T-helper 1 cell (primary cell): ENCODE data around the gene AXIN1.

Experiments
- DNase-seq, 5 donors: peaks; one replicate each; pipeline ENCODE4 v3.0.0-alpha.2; 2012 to 2020

AXIN1 gene

DNA sequence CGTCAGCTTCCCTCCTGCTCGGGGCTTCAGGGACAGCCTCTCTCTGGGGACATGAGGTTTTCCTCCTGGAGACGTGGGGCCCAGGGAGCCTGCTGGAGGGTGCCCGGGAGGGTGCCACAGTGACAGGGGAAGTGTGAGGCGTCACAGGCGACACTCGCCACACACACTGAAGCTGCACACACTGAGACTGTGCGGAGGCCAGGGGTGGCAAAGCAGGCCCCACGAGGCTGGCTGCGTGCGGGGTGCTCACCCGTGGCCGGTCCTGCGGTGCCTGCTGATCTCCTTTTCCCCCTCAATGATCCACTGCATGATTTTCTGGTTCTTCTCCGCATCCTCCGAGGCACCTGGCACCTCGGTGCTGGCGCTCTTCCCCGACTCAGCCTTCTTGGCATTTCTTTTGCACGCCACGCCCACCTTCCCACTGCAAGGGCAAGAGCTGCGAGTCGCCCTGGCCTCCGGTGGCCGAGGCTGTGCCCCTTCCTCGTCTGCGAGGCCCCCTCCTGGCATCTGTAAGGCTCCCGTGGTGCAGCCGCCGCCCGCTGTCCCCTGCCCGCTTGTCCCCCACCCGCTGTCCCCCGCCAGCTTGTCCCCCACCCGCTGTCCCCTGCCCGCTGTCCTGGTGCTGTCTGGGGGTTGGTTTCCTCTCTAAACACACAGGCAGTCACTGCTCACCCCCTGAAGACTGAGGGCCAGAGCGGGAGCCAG is 55.6 kb downstream of the AXIN1 start:
- DNase-seq, result no peak

DNA sequence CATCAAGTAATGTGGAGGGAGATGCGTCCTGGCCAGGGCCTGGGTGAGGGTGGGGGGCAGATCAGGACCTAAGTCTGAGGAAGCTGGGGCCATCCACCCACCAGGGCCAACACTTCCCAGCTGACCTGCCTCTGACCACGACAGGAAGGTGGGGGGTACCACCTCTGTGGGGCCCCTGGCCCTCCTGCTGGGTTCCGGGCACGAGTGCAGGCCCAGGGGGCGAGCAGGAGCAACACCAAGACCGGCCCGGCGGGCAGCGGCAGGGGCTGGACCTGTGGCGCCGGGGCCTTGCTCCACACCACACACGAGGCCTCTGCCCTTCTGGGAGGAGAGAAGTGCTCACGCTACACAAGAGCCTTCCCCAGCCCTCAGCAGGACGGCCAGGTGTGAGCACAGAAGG is 56.2 kb downstream of the AXIN1 start:
- no peak for DNase-seq

DNA sequence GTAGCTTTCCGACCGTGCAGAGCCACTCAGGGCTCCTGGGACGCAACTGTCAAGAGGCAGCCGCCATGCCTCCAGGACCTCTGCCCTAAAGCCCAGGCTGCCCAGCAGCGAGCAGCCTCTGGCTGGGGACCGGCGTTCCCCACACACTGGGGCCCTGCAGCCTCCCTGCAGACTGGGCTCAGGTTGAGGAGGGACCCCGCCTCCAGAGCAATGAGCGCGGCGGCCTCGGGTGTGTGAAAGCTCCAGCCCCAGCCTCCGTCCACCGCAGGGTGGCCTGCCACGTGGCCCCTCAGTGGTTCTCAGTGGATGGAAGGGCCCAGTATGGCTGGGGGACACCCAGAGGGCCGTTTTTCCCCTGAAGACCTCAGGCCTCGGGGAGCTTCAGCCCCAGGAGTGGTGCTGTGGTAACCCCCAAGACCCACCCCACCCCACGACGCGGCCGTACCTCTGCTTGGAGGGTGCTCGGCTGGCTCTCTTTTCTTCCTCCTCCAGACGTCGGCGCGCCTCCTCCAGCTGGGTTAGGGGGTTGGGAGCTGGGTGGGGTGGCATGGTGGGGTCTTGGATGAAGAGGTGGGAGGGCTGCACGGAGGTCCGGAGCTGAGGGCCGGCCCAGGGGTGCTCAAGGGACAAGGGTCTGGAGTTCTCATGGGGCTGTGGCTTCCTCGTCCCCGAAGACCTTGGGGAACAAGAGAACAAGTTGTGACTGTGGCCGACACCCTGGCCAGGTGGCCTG is 59.3 kb downstream of the AXIN1 start:
- no peak for DNase-seq

DNA sequence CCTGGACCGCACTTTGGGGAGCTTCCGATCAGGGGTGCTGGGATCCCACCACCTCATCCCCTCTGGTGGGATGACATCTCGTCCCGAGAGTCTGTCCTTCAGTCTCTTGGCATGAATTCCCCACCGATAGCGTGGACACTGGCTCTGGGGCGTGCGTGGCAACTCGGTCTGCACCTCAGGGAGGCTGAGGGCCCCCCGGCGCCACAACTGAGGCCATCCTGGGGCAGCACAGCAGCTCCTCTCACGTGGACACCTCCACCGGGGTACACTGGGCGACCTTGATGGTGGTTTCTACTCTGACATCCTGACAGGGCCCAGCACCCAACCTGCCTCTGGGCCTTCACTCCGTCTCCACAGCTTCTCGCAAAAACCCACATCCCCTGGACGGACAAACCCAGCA is 61.0 kb downstream of the AXIN1 start:
- DNase-seq, result no peak

- DNase-seq, result no peak
Observed at GRCh38 chr16:290681-291405, 61.7 kb downstream of the AXIN1 start.

DNA sequence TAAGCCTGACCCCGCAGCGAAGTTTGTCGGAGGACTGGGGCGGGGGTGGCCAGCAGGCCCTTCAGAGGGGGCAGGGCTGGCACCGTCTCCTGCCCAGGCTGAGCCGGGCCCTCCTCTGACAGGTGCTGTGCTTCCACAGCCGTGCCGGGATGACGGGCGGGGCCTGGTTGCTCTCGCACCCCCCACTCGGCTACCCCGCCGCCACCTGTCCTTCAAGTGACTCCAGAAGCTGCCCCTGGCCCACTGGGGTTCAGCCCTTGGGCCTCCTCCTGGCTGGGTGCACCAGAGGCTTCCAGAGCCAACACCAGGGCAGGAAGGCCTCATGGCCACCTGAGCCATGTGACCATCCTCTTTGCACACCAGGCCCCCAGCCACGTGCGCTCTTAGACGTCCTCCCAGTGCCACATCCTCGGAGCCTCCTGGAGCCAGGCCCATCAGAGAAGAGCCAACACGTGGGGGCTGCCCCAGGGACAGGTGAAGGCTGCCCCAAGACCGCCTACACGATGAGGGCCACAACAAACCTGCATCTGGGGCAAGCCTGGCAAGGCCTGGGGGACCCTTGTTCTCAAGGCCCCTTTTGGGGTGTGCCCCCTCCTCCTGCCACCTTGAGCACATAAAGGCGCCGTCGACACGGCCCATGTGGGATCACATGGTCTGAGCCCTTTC is 62.4 kb downstream of the AXIN1 start:
- DNase-seq, result no peak

DNA sequence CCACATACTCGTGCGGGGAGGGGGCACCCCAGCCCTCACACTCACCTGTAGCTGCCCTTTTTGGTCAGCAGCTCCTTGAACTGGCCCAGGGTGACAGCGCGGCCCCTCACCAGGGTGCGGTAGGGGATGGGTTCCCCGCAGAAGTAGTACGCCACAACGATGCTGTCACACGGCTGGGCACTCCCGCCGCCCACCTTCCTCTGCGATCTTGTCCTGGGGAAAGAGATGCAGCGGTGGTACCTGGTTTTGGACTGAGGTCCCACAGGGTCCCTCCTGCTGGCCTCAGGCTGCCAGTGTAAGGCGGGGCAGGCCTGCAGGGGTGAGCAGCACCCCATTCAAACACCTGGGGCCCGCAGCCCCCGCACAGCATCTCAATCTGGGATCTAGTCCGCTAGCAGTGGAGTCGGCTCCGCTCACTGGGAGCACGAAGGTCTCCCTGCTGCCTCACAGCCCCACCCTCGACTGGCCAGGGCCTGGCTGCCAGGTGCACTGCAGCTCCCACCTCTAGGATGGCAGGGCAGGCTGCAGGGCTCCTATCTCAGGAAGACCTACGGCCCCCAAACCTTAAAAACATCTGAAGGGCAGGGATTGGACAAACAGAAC is 63.0 kb downstream of the AXIN1 start:
- DNase-seq, result no peak

DNA sequence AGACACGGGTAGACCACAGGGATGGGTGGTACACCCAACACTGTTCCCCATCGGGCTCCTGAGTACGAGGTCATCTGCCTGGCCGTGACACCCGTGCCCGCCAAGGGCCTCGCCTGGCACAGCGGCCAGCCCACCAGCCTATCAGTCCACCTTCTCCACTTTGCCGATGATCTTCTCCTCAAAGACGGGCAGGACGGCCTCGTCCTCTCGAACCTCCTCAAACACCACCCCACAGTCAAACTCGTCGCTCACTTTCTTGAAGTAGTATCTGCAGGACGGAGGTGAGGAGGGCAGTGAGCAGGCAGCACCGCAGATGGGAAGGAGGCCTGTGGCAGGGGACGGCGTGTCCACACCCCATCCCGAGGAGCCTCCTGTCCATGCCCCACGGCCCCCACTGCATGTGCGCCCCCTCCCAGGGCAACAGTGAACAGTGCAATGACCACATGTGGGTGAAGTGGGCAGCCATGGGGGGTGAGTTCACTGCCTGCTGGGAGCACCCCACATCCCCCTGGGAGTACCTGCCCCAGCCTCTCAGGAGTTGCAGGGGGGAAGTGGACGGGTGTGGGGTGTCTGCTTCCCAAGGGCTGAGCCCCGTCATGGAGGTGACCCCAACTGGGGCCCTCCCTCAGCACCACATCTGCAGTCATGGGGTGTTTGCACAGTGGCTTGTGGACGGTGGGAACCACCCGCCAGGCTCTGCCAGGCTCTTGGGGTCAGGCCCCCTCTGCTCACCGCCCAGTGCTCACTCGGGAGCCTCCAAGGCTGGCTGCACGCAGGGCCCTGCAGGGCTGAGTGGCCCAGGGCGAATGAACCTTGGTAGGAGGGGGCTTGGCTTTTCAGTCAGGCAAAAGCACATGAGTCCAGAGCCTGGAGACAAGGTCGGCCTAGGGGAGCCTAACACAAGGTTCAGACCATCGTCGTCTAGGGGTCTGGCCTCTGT is 64.3 kb downstream of the AXIN1 start:
- no peak for DNase-seq

DNA sequence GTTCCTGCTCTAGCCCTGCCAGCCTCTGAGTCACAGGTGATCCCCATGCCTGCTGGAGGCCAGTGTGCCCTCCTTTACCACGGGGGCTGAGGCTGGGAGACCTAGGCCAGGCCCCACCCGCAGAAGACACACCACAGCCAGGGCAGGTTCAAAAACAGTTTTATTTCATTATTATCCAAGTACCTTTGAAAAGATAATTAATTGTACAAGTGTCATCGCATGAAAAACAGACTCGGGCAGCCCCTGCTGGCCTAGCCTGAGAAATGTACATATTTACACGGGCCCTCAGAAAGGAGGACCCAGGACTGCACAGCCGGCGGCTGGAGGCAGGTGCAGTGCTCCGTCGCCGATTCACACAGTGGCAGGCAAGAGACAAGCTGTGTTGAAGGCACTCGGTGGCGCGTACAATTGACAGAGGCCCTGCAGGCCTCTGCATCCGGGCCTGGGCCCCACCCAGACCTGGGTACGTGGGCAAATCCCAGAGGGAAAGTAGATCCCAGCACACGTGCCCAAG is 65.2 kb downstream of the AXIN1 start:
- DNase-seq, result no peak

DNA sequence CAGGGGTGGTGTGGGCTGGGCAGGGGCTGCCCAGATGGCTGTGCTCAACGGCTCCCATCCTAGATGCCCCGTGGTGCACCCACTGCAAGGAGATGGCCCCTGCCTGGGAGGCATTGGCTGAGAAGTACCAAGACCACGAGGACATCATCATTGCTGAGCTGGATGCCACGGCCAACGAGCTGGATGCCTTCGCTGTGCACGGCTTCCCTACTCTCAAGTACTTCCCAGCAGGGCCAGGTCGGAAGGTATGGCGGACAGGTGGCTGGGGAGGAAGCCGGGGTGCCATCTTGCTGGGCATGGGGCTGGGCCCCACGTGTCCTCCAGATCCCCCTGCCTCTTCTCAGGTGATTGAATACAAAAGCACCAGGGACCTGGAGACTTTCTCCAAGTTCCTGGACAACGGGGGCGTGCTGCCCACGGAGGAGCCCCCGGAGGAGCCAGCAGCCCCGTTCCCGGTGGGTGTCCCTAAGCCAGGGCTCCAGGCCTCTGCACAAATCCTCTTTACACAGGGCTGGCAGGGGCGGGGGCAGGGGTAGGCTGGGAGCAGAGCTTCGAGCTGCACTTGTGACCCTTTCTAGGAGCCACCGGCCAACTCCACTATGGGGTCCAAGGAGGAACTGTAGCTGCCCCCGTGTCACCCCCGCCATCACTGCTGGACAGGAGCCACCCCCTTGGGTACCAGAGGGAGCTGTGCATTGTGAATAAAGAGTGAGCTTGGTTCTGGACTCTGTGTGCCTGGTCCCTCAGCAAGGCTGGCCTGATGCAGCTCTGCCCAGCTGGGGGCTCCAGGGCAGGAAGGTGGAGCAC is 65.8 kb downstream of the AXIN1 start:
- DNase-seq, result no peak

DNA sequence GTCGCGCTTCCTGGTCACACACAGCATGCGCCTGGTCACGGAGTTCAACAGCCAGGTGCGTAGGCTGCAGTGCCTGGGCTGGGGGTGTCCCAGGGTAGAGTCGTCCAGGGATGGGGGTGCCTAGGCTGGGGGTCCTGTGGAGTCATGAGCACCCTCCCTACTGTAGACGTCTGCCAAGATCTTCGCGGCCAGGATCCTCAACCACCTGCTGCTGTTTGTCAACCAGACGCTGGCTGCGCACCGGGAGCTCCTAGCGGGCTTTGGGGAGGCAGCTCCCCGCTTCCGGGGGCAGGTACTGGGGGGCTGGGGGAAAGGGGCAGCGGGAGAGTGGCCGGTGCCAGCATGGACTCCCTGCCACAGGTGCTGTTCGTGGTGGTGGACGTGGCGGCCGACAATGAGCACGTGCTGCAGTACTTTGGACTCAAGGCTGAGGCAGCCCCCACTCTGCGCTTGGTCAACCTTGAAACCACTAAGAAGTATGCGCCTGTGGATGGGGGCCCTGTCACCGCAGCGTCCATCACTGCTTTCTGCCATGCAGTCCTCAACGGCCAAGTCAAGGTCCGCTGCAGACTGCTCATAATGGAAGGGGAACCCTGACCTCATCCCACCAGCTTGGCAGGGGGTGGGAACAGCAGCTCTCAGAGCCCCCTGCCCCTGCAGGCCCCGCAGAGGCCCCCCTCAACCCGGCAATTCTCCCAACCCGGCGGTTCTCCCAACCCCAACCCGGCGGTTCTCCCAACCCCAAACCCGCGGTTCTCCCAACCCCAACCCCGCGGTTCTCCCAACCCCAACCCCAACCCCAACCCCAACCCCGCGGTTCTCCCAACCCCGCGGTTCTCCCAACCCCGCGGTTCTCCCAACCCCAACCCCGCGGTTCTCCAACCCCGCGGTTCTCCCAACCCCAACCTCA is 67.1 kb downstream of the AXIN1 start:
- no peak for DNase-seq

DNA sequence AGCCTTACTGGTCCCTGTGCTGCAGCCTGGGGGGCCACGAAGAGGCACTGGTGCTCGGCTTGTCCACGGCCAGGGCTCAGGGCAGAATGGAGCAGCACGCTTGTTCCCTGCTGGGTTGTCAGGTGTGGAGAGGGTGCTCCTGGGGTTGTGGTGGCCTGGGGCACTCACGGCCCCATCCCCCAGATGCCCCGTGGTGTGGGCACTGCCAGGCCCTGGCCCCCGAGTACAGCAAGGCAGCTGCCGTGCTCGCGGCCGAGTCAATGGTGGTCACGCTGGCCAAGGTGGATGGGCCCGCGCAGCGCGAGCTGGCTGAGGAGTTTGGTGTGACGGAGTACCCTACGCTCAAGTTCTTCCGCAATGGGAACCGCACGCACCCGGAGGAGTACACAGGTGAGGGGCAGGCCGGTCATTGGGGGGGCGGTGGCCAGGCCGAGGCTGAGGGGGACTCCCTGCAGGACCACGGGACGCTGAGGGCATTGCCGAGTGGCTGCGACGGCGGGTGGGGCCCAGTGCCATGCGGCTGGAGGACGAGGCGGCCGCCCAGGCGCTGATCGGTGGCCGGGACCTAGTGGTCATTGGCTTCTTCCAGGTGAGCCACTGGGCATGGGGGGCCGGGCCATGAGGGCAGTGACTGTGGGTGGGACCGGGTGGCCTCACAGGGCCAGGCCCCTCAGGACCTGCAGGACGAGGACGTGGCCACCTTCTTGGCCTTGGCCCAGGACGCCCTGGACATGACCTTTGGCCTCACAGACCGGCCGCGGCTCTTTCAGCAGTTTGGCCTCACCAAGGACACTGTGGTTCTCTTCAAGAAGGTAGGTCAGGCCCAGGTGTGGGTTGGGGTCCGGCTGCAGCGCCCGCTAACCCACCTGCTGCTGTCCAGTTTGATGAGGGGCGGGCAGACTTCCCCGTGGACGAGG is 68.1 kb downstream of the AXIN1 start:
- no peak for DNase-seq

- DNase-seq, result no peak
Observed at GRCh38 chr16:283033-283805, 69.3 kb downstream of the AXIN1 start, which contains the start of gene PDIA2. TSS of gene PDIA2 (plus strand) at chr16:283164. CDS start at chr16:283170, 6 bp downstream.

- DNase-seq, result no peak
Observed at GRCh38 chr16:282491-282890, 70.0 kb downstream of the AXIN1 start.

DNA sequence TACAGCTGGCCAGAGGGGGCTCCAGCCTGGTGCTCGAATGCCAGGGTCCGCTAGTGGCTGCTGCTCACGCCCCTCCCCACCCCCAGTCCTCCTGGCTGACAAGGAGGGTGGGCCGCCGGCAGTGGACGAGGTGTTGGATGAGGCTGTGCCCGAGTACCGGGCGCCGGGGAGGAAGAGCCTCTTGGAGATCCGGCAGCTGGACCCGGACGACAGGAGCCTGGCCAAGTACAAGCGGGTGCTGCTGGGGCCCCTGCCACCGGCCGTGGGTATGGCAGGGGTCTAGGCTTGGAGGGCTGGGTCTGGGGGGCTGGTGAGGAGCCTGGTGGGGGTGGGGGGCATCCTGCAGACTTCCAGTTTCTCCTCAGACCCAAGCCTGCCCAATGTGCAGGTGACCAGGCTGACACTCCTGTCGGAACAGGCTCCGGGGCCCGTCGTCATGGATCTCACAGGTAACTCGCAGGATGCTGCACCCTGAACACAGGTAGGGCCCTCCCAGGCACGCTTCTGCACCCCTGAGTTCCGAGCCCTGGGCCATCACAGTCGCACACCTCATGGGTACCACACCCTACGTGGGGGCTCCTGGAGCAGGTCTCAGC is 70.8 kb downstream of the AXIN1 start:
- no peak for DNase-seq

DNA sequence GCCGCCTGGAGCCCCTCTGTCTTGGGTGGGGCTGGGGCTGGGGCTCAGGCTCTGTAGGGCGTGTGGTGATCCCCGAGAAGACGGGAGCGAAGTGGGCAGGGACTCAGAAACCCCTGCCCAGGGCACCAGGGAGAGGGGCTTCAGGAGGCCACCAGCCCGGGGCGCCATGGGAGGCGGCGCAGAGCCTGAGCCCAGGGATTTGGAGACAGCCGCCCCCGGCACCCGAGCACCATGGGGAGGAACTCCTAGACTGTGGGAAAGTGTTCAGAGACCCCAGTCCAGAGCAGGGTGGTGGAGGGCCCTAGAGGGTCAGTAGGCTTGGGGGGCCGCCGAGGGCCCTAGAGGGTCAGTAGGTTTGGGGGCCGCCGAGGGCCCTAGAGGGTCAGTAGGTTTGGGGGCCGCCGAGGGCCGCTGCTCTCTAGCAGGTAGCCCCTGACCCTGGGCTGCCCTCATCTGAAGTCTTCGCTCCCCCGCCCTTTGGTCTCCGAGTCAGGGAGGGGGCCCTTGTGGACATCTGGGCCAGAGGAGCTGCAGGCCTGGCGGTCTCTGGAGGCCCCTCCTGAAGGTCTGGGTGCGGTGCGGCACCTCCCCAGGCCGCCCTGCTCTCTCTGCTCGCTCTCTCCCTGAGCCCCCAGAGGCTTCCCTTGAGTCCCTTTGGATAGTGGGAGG is 71.4 kb downstream of the AXIN1 start:
- no peak for DNase-seq
